Mesenchymal stem cell (in vitro differentiated cells and primary cell): ENCODE data around the gene TMSB15A. TPM values are rescaled to one million over a fixed set of nuclear protein-coding genes. Genes with fewer than 3 reads are reported as not detected.

Experiments
- DNase-seq: peaks from one replicate; pipeline ENCODE4 v3.0.0-alpha.2; 2013
- H2AFZ ChIP-seq: one replicate; pipeline ENCODE4 v1.6.1; 2013; ENCODE audit warnings: low read depth, mild to moderate bottlenecking, control low read depth, inconsistent platforms, low read length, moderate library complexity
- H2AK5ac ChIP-seq: 2 replicates; pipeline ENCODE4 v1.6.1; 2013; ENCODE audit warnings: low read length, moderate library complexity, mild to moderate bottlenecking, inconsistent platforms; ENCODE audit not compliant: severe bottlenecking
- H2BK120ac ChIP-seq: one replicate; pipeline ENCODE4 v1.6.1; 2013; ENCODE audit warnings: low read depth, mild to moderate bottlenecking, inconsistent platforms, low read length, moderate library complexity
- H2BK12ac ChIP-seq, 2 experiments: one replicate each; pipeline ENCODE4 v1.6.1; 2013; ENCODE audit warnings: inconsistent platforms in 2 of 2, low read length in 2 of 2, mild to moderate bottlenecking in 2 of 2, moderate library complexity in 2 of 2, control low read depth in 1 of 2
- H2BK15ac ChIP-seq: one replicate; pipeline ENCODE4 v1.6.1; 2013; ENCODE audit warnings: mild to moderate bottlenecking, low read depth, inconsistent platforms; ENCODE audit not compliant: poor library complexity, severe bottlenecking
- H2BK5ac ChIP-seq: 2 replicates; pipeline ENCODE4 v1.6.1; 2013; ENCODE audit warnings: low read depth, mild to moderate bottlenecking, low read length, control low read depth, inconsistent platforms; ENCODE audit not compliant: poor library complexity, severe bottlenecking
- H3K14ac ChIP-seq, 2 experiments: one replicate each; pipeline ENCODE4 v1.6.1; 2013; ENCODE audit warnings: inconsistent platforms in 2 of 2, low read length in 2 of 2, control low read depth in 1 of 2, mild to moderate bottlenecking in 1 of 2, moderate library complexity in 1 of 2
- H3K18ac ChIP-seq, 2 experiments: one replicate each; pipeline ENCODE4 v1.6.1; 2013; ENCODE audit warnings: inconsistent platforms in 2 of 2, low read length in 2 of 2, control low read depth in 1 of 2, low read depth in 1 of 2, mild to moderate bottlenecking in 1 of 2
- H3K23ac ChIP-seq, 2 experiments: one replicate each; pipeline ENCODE4 v1.6.1; 2013; ENCODE audit warnings: inconsistent platforms in 2 of 2, low read length in 2 of 2, mild to moderate bottlenecking in 2 of 2, moderate library complexity in 2 of 2, control low read depth in 1 of 2
- H3K27ac ChIP-seq: 2 replicates; pipeline ENCODE4 v1.5.1; 2013; ENCODE audit warnings: mild to moderate bottlenecking, moderate library complexity, low read length, control low read depth, inconsistent platforms; ENCODE audit not compliant: poor library complexity, severe bottlenecking
- H3K27me3 ChIP-seq, 2 experiments: 2 replicates each; pipeline versions ENCODE4 v1.6.1 to v1.7.0; 2013; ENCODE audit warnings: low read length in 2 of 2, mild to moderate bottlenecking in 2 of 2, moderate library complexity in 2 of 2, control low read depth in 1 of 2, inconsistent platforms in 1 of 2; ENCODE audit not compliant: control insufficient read depth in 1 of 2, insufficient read depth in 1 of 2
- H3K36me3 ChIP-seq, 2 experiments: 2 replicates each; pipeline versions ENCODE4 v1.6.1 to v1.7.0; 2013; ENCODE audit warnings: low read length in 2 of 2, control low read depth in 1 of 2, inconsistent platforms in 1 of 2, low read depth in 1 of 2, mild to moderate bottlenecking in 1 of 2; ENCODE audit not compliant: insufficient read depth in 2 of 2, control insufficient read depth in 1 of 2
- H3K4ac ChIP-seq, 2 experiments: one replicate each; pipeline ENCODE4 v1.6.1; 2013; ENCODE audit warnings: inconsistent platforms in 2 of 2, low read length in 2 of 2, mild to moderate bottlenecking in 2 of 2, moderate library complexity in 2 of 2, control low read depth in 1 of 2, low read depth in 1 of 2
- H3K4me1 ChIP-seq: 2 replicates; pipeline ENCODE4 v1.6.1; 2013; ENCODE audit warnings: low read depth, low read length, control low read depth; ENCODE audit not compliant: control insufficient read depth, insufficient read depth
- H3K4me2 ChIP-seq: 2 replicates; pipeline ENCODE4 v1.6.1; 2013; ENCODE audit warnings: low read length, mild to moderate bottlenecking, inconsistent platforms; ENCODE audit not compliant: poor library complexity, severe bottlenecking
- H3K4me3 ChIP-seq, 2 experiments: 2 replicates each; pipeline versions ENCODE4 v1.5.1 to v1.7.0; 2013; ENCODE audit warnings: low read length in 2 of 2, mild to moderate bottlenecking in 2 of 2, control low read depth in 1 of 2, low read depth in 1 of 2; ENCODE audit not compliant: insufficient read depth in 1 of 2
- H3K79me1 ChIP-seq: replicated peaks from 2 replicates; pipeline ENCODE4 v1.6.1; 2013; ENCODE audit warnings: mild to moderate bottlenecking, control low read depth, low read length, inconsistent platforms; ENCODE audit not compliant: poor library complexity, severe bottlenecking
- H3K9ac ChIP-seq: 2 replicates; pipeline ENCODE4 v1.7.0; 2013; ENCODE audit warnings: mild to moderate bottlenecking, low read length, moderate library complexity
- H3K9me3 ChIP-seq: 2 replicates; pipeline ENCODE4 v1.7.0; 2013; ENCODE audit warnings: mild to moderate bottlenecking, low read length; ENCODE audit not compliant: control insufficient read depth
- H4K8ac ChIP-seq: one replicate; pipeline ENCODE4 v1.6.1; 2013; ENCODE audit warnings: inconsistent platforms, mild to moderate bottlenecking, low read length, moderate library complexity
- H4K91ac ChIP-seq: one replicate; pipeline ENCODE4 v1.6.1; 2013; ENCODE audit warnings: mild to moderate bottlenecking, low read length, inconsistent platforms
- WGBS: methylation state at CpG from one replicate; pipeline ENCODE4 v1.1.7; 2013; ENCODE audit warnings: mixed read lengths; 5-methylcytosine and 5-hydroxymethylcytosine counted together
- polyA plus RNA-seq, 2 experiments: library from polyadenylated mRNA; stranded (reverse); fragments of 200-250 nt; gene quantifications; one replicate each; pipeline ENCODE4 v1.2.3, GENCODE V29; 2013

TMSB15A gene
- 4.6 TPM for polyA plus RNA-seq (2013, experiment 1 of 2)
- polyA plus RNA-seq (2013, experiment 2 of 2): 4.7 TPM

DNA sequence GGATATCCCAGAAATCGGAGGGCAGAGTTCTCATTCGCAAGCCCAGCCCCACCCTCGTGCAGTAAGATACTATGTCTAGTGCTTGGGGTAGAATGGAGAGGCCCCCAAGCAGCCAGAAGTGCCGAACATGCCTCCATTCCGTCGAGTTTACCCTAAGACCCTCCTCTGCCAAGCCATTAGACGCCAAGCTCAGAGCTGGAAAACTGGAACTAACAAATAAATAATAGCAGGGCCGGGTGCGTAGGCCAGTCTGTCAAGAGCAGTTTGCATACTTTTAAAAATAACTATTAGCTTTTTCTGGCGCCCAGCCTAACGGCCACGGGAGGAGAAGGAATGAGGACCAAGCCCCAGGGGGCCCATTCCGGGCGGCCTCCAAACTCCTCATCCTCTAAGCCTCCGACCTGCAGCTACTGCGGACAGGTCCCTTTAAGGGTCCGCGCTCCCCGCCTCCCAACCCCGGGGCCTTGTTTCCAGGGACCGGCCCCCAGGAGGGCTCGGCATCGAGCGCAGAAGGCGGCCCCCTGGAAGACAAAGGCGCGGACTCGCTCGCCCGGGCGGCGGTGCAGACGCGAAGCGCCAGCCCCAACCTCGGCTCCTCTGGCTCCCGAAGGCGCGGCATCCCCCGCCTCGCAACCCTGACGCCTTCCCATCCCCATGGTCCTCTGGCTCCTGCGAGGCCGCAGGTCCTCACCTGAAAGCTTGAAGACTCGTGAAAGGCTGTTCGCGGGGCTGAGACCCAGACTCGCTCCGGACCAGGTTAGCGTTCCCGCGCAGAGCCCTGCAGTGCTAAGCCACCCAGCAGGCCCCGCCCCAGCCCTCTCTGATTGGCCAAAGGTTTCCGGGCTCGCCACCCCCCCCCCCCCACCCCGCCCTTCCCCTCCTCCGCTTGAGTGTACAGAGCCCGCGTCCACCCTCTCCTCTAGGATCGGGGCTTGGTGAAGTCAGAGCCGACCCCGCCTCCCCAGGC lies at the start of gene TMSB15A:
Gene TMSB15A, minus strand, starts transcription at position 765 of the 967 bp plus-strand sequence.
- Histone ChIP-seq H3K9me3 (no peaks in the 10 kb centered on the region), H3K27ac (no peak within 1 kb of the TSS), H2BK12ac (no peak within 1 kb of the TSS), H3K23ac (no peak within 1 kb of the TSS), H4K8ac (no peak within 1 kb of the TSS), H4K91ac (no peak within 1 kb of the TSS), H3K36me3 (no peaks in the 10 kb centered on the region), H3K14ac (no peak within 1 kb of the TSS), H3K79me1 (no peaks in the 10 kb centered on the region), H3K4me1 (peaks cover 4% of the 10 kb centered on the region), H3K4ac (no peak within 1 kb of the TSS), H3K18ac (no peak within 1 kb of the TSS), H2AK5ac (no peak within 1 kb of the TSS), H3K9ac (peak within 1 kb of the TSS; percentile 35), H2AFZ (no peak within 1 kb of the TSS), H2BK5ac (no peak within 1 kb of the TSS), H2BK15ac (no peak within 1 kb of the TSS), H3K27me3 (peaks cover 0 to 42% of the 10 kb centered on the region in 2 experiments), H3K4me3 (peak within 1 kb of the TSS; percentile 52 to 75), H3K4me2 (peak within 1 kb of the TSS; percentile 87), H2BK120ac (no peak within 1 kb of the TSS)
- peak; percentile 21 for DNase-seq
- 44% methylated on average over 38 of the region's 62 CpGs for WGBS

DNA sequence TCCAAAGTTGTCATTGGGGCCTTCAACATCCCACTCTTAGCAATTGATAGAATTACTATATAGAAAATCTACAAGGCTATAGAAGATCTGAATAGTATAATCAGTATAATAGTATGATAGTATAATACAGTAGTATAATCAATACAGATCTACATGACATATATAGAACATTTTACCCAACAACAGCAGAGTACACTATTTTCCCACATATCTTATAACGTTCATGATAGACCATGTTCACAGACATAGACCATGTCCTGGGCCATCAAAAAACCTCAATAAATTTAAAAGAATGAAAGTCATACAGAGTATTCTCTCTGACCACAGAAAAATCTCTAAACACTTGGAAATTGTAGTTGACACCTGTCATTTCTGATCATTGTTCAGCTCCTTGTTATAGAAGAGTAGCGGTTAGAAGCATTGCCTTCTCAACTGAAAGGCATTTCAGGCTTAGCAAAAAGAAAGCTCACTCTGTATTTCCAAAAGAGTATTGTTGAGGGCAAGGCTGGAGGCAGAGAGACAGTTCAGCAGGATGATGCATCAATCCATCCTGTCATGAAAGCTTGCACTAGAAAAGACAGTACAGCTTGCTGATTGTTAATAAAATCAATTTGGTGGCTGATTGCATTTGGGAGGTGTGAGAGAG lies 44.0 kb upstream of the TMSB15A start:
- Histone ChIP-seq H3K18ac (no peak overlapping the region), H3K9me3 (no peaks in the 10 kb centered on the region), H2BK15ac (no peak overlapping the region), H4K91ac (no peak overlapping the region), H3K4me2 (no peak overlapping the region), H3K14ac (no peak overlapping the region), H2AFZ (no peak overlapping the region), H3K23ac (no peak overlapping the region), H2BK5ac (no peak overlapping the region), H2BK120ac (no peak overlapping the region), H3K4ac (no peak overlapping the region), H3K27ac (no peak overlapping the region), H3K79me1 (no peaks in the 10 kb centered on the region), H3K36me3 (no peaks in the 10 kb centered on the region), H3K27me3 (peaks cover 0 to 43% of the 10 kb centered on the region in 2 experiments), H2BK12ac (no peak overlapping the region), H3K4me3 (no peak overlapping the region), H3K9ac (no peak overlapping the region), H3K4me1 (no peaks in the 10 kb centered on the region), H2AK5ac (no peak overlapping the region), H4K8ac (no peak overlapping the region)
- WGBS: 91% methylated on average over 2 of the region's 2 CpGs
- DNase-seq: no peak

DNA sequence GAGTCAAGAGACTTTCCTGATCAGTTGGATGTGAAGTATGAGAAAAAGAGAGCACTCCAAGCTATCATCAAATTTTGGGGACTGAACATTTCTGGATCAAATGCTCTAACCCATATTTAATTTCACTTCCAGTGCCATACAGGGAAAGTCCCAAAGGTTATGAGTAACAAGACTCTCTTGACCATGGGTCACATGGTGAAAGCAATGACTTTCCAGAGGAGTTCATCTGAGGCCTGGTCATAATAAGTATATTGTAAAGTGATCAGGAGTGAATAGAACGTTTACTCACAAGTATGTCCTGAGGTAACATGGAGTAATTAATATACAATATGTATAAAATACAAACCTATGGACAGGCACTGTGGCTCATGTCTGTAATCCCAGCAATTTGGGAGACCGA lies 42.1 kb upstream of the TMSB15A start:
- Histone ChIP-seq H2AK5ac (no peak overlapping the region), H3K4me2 (no peak overlapping the region), H3K18ac (no peak overlapping the region), H3K4ac (no peak overlapping the region), H3K79me1 (no peaks in the 10 kb centered on the region), H2BK120ac (no peak overlapping the region), H3K9ac (no peak overlapping the region), H3K4me3 (no peak overlapping the region), H2BK15ac (no peak overlapping the region), H3K27me3 (peaks cover 0 to 49% of the 10 kb centered on the region in 2 experiments), H3K9me3 (no peaks in the 10 kb centered on the region), H4K91ac (no peak overlapping the region), H2AFZ (no peak overlapping the region), H3K27ac (no peak overlapping the region), H2BK12ac (no peak overlapping the region), H4K8ac (no peak overlapping the region), H2BK5ac (no peak overlapping the region), H3K36me3 (no peaks in the 10 kb centered on the region), H3K4me1 (no peaks in the 10 kb centered on the region), H3K14ac (no peak overlapping the region), H3K23ac (no peak overlapping the region)
- 86% methylated on average over 1 of the region's 2 CpGs for WGBS
- DNase-seq: no peak

DNA sequence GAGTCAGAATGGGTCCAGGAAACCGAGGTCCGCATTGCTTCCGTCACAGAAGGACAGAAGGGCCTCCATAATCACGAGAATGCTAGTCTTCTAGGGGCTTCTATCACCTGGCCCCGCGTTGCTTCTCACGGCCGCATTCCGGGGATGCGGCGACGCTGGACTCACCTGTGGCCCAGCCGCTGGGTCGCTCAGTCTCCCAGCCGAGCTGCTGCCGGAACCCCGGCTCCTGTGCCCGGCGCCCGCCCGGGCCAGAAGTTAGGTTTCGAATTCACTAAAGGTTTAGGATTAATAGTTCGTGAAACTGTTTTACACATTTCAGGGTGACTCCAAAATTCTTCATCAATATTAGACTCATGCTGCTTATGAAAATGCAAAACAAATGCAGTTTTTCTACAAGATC lies 31.7 kb upstream of the TMSB15A start:
- Histone ChIP-seq H3K4me3 (no peak overlapping the region), H2BK5ac (no peak overlapping the region), H3K4me1 (no peaks in the 10 kb centered on the region), H4K8ac (no peak overlapping the region), H3K4me2 (no peak overlapping the region), H3K4ac (no peak overlapping the region), H3K23ac (no peak overlapping the region), H3K9me3 (no peaks in the 10 kb centered on the region), H3K14ac (no peak overlapping the region), H2BK12ac (no peak overlapping the region), H3K79me1 (no peaks in the 10 kb centered on the region), H2AFZ (no peak overlapping the region), H2BK15ac (no peak overlapping the region), H4K91ac (no peak overlapping the region), H3K9ac (no peak overlapping the region), H3K36me3 (no peaks in the 10 kb centered on the region), H2AK5ac (no peak overlapping the region), H2BK120ac (no peak overlapping the region), H3K27me3 (peaks cover 0 to 15% of the 10 kb centered on the region in 2 experiments), H3K18ac (no peak overlapping the region), H3K27ac (no peak overlapping the region)
- 93% methylated on average over 14 of the region's 23 CpGs for WGBS
- no peak for DNase-seq
